Stimulated activated CD4-positive, alpha-beta T cell treated with anti-CD3 and anti-CD28 coated beads, Interleukin-1b, Interleukin-23, amount 100 ng/mL, for 24 hours (primary cell): Measurements from ENCODE around the gene PDIA5.

Experiments
- DNase-seq, 4 experiments: peaks; one replicate each; pipeline ENCODE4 v3.0.0-alpha.2; 2020; ENCODE audit warnings: low read depth in 4 of 4, low spot score in 1 of 4

Gene PDIA5

DNA sequence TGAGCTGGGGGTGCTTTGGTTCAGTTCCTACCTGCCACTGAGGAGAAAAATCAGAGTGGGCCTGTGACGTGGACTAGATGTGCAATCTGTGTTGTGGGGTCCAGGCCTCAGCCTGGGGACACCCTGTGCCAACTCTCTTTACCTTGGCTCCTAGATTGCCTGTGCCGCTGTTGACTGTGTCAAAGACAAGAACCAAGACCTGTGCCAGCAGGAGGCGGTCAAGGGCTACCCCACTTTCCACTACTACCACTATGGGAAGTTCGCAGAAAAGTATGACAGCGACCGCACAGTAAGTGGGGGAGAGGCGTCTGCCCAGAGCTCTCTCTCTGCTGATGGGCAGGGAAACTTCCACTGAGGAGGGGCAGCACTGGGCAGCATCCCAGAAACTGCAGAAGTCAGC, 94.3 kb downstream of the PDIA5 start:
- DNase-seq: no peak

DNA sequence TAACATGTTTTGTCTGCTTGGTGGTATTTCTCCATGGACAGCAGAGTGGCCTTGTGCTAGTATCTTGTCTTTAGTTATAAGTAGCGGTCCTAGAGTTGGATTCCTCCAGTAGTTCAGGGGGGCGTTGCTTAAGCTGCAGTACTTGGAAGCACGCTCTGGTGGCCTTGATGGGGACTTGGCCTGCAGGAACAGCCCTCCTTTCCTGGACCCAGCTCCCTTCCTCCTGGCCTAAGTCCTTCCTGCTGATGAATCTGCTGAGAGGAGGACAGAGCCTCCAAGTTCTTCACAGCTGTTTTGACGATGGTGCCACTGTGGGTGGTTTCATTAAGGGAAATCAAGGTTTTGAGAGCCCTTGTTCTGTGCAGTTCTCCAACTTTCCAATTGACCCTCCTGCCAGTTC, 96.3 kb downstream of the PDIA5 start:
- DNase-seq: no peak

DNA sequence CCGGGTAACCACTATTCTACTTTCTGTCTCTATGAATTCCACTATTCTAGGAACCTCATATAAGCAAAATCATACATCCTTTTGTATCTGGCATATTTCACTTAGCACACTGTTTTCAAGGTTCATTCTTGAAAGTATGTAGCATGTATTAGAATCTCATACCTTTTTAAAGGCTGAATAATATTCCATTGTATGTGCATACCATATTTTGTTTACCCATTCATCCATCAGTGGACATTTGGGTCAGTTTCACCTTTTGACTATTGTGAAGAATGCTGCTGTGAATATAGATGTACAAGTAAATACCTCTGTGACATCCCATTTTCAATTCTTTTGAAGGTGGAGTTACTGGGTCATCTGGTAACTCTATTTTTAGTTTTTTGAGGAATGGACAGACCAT, 98.3 kb downstream of the PDIA5 start:
- no peak for DNase-seq

DNA sequence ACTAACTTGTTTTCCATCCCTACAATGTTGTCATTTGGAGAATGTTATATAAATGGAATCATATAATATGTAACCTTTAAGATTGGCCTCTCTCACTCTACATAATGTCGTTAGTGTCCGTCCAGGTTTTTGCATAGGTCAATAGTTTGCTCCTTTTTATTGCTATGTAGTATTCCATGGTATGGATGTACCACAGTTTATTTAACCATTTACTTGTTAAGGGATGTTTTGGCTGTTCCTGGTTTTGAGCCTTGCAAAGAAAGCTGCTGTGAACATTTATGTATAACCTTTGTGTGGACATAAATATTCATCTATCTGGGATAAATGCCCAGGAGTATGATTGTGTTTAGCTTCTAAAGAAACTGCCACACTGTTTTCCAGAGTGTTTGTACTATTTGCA, 100.9 kb downstream of the PDIA5 start:
- DNase-seq: no peak

DNA sequence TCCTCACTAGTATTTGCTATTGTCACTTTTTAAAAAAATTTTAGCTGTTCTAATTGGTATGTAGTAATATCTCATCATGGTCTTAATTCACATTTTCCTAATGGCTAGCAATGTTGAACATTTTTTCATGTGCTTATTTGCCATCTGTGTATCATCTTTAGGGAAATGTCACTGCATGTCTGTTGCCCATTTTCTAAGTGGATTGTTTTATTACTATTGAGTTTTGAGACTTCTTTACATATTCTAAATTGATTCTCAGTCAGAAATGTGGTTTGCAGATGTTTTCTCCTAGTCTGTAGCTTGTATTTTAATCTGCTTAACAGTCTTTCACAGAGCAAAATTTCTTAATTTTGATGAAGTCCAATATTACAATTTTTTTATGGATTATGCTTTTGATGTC, 101.3 kb downstream of the PDIA5 start:
- DNase-seq: no peak

DNA sequence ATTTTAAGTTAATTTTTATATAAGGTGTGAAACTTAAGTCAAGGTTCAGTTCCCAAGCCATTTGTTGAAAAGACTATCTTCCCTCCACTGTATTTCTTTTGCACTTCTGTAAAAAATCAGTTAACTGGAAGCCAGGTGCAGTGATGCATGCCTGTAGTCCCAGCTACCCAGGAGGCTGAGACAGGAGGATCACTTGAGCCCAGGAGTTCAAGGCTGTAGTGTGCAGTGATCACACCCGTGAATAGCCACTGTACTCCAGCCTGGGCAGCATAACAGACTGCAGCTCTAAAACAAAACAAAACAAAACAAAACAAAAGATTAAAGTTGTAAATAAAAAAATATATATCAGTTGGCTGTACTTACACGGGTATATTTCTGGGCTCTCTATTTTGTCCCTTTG, 101.8 kb downstream of the PDIA5 start:
- no peak for DNase-seq

DNA sequence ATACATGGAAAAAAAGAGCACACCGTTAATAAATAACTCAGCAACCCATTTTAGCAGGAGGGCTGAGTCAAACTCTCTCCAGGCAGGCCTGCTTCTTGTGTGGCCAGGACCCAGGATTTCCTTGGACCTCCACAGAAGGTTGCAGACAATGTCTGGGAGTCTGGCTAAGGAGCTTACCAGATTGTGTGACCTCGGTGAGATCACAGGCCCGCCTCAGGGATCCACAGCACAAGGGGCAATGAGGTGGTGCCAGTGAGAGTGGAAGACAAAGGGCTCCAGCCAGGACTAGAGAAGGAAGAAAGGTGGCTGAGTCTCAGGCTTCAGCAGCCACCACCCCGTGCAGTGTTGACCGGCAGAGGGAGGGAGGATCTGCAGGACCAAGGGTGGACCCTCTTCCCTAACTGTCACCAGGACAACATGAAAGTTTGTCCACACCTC, 102.7 kb downstream of the PDIA5 start:
- DNase-seq: no peak

DNA sequence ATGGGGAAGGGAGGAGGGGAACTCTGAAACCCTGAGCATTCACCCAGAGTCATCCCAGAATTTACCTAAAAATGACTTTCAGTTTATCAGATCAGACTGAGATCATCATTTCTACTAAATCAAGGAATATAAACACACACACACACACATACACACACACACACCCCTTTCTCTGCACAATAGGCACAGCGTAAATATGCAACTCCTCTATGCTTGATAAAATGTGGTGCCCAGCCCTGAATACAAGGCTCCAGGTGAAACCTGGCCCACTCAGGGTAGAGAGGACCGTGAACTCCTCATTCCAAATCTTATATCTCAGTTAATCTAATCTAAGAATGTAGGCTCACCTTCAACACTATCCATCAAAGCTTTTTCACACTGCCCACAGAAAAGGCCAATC, 103.1 kb downstream of the PDIA5 start:
- DNase-seq: no peak

DNA sequence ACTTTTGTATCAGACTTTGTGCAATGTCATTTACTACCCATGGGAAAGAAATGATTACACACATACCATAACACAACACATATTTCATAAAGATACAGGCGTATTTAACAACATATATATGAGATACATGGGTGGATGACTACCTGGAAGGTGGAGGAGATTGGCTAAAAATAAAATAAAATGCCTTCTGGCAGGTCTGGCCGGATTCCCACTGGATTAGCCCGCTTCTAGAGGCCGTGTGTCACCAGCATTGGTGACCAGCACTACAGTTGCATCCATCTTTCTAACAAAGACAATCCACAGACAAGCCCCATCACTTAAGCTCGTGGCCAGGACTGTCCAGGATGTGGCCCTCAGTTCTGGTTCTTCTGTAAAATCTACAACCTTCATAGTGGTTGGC, 114.0 kb downstream of the PDIA5 start:
- DNase-seq: no peak

DNA sequence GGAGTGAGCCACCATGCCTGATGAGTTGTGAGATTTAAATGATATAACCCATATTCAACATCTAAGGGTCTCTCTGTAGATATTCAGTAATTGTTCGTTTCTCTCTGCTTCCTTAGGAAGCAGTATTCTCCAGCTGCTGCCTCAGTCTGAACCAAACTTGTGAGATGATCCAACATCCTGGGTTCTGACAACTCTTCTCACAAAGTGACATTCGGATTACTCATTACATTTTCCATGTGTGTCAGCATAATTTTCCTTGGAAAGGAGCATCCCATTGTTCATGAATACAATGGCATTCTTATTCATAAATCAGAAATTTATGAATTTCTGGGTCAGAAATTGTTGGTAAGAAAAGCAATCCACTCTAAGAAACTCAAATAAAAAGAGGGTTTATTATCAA, 119.9 kb downstream of the PDIA5 start:
- no peak for DNase-seq

DNA sequence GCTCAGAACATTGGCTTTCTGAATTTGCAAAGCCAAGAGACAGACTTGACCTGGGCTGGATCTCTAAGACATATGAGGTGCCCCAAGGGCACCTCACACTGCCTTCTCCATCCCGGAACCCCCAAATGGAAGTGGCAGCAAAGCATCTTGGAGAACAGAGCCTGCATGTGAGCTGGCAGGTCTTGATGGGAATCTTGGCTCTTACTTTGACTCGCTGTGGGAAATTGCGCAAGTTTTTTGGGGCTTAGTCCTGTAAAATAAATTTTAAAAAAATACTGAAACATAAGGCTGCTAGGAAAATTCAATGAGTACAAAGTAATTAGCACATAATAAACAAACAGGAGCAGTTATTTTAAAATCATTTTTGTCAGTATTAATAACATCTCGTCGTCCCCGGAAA, 121.2 kb downstream of the PDIA5 start:
- DNase-seq: no peak

DNA sequence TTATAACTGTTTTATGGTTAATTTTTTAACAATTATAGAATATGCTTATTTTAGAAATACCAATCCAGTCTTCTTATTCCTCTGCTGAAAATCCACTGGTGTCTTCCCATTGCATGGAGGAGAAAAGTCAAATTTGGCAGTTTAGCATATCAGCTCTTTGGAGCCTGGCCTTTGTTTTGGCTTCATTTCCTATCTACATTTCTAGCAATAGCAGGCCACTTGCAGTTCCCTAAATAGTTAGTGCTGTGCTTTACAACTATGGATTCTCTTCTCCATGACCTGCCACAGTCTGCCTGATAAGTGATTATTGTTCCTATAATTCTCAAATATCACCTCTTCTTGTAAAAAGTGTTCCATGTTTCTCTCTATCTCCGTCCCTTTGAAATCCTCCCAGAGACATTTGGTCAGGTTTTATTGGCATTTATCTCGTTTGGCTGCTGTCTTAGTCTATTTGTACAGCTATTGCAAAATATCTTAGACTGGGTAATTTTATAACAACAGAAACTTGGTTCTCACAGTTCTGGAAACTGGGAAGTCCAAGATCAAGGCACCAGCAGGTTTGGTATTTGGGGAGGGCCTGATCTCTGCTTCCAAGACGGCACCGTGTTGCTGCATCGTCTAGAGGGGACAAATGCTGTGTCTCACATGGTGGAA, 126.8 kb downstream of the PDIA5 start:
- no peak for DNase-seq

DNA sequence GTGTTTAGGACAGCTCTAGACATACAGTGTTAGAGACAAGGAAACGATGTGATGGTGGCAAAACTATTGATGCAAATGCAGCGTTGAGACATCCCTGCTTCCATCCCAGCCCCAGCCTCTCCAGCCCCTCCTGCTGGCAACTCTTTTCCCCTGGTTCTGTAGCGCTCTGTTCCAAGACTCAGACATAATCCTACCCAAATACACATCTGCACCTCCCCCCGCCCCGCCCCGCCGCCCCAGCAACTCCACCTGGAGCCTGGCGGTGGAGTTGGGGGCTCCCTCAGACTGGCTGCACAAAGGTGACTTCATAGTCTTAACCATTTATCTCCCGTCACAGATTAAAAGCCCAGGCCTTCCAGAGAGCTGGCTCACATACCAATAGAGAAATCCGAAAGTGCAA, 127.7 kb downstream of the PDIA5 start:
- no peak for DNase-seq

DNA sequence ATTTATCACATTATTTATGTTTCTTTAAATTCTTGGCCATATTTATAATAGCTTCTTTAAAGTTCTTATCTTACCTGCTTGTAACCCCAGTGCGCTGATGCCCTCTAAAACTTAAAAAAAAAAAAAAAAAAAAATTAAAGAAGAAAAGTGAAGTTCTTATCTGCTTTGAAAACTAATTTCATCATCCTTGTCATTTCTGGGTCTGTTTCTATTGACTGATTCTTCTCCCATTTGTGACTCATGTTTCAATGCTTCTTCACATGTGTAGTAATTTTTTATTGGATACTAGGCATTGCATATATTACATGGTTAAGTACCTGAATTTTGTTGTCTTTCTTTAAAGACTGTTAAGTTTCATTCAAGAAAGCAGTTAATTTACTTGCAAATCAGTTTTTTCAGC, 131.5 kb downstream of the PDIA5 start:
- DNase-seq: no peak

DNA sequence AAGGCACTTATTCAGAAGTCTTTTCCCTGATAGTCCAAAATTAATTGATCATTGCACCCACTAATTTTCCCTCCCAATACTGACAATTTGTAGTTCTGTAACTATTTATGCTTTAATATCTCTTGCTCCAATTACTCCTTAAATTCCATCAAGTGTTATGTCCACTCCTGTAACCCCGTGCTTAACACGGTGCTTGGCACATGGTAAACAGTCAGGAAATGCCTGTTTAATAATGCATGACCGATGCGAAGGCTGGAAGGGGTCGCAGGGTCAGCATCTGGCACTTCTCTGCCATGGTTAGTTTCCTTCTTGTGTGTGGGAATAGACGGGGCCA, 134.4 kb downstream of the PDIA5 start:
- no peak for DNase-seq

DNA sequence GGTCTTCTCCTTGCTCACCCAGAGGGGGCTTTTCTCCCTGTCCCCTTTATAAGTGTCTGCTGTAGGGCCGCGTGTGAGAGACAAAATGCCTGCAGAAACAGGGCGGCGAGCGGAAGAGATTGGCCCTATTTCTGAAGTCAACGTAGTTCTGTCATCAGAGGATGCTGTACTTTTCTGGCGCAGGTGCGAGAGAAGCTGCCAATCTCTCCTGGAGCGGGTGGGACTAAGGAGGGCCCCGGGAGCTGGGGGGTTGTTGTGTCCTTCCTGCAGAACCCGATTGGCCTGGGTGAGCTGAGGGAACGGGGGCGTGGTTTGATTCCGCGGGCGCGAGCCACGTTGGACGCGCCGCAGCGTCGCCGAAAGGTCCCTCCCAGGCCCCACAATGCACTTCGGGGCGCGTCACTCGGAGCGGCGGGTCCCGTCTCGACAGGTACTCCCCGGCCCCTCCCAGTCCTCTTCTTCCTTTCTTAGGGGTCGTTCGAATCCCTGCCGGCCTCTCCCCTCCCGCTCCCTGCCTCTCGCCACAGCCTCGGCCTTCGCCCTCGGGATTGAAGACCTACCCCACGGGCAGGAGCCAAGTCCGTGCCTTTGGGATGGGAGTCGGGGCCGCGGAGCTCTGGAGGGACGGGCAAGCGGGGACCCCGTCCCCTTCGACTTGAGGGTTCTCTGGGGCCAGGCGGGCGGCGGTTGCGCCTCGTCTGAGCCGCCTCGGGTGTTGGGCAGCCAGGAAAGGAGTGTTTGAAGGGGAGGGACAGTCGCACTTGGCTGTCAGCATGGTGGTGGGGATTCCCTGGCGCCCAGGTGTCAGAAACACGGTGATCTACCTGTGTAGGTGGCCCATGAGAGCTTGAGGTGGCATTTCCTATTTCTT, 135.0 kb downstream of the PDIA5 start, which contains the start of gene SEC22A:
TSS of gene SEC22A (plus strand) at position 387 of the 871 bp plus-strand sequence. CDS start 7,275 bp downstream, outside the sequence.
- DNase-seq: peak; percentile 79 to 95 (median 88)

DNA sequence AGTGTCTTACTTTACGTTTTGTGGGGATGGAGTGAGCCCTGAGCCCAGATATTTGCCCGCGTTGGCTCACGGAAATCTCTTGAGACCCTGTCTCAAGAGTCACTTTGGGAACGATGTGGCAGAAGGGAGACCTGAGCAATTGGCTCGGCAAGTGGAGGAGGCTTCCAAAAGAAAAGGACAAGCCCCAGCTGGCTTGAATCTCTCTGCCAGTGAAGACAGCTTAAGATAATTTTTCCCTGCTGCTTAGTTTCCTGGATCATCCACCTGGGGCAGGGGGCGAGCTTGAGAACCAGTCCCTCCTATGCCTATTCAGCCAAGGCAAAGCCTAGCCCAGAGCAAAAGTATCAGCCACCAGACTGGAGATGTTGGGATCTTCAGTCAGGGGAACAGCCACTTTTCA, 135.6 kb downstream of the PDIA5 start:
- DNase-seq: no peak
